ENCODE measurements around the gene ITFG1. TPM values are rescaled to one million over a fixed set of nuclear protein-coding genes. Genes with fewer than 3 reads are reported as not detected.
A peak's percentile ranks its signal among the peaks of the same experiment; 100 is the strongest.

The ITFG1 gene
- total RNA-seq, 6 experiments from 2014 or later: 29.9 to 43.8 (median 39.2) TPM

DNA sequence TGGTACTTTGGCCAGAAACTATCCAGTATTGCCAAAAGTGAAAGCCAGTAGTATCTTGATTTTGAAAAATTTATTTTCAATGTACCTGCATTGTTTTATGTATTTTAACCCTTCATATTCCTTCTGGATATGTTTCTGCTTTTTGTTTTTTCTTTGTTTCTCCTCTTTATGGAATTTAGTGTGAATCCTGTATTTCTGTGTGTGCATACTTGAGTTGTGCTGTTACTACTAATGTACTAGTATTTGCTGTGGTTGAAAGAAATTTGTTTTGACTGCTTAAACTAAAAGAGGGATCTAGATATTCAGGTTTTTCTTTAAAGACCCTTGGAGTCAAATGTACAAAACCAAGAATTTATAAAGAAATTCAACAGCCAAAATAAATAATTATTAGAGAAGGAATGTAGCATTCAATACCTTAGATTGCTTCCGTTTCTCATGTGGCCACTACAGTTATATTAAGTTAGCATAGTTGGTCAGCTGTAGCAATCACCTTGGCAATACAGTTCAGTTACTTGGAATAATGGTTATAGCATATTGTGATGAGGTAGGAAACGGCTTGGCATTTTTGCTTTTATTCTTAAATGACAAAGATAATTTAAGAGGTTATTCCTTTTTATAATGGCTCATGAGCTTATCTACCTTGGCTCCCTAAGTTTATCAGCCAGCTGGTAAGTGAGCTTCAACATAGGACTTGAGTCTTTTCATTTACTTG is 5.2 kb upstream of the ITFG1 start:
- Histone ChIP-seq H3K4me3 (no peak overlapping the region), H3K4me1 (peaks cover 0 to 11% (median 0%) of the 10 kb centered on the region in 4 donors), H3K27me3 (no peaks in the 10 kb centered on the region), H3K9me3 (no peaks in the 10 kb centered on the region), H3K27ac (no peak overlapping the region), H3K36me3 (no peaks in the 10 kb centered on the region)
- DNase-seq (no peak), ATAC-seq (no peak)
- TF ChIP-seq, protein P1, sequence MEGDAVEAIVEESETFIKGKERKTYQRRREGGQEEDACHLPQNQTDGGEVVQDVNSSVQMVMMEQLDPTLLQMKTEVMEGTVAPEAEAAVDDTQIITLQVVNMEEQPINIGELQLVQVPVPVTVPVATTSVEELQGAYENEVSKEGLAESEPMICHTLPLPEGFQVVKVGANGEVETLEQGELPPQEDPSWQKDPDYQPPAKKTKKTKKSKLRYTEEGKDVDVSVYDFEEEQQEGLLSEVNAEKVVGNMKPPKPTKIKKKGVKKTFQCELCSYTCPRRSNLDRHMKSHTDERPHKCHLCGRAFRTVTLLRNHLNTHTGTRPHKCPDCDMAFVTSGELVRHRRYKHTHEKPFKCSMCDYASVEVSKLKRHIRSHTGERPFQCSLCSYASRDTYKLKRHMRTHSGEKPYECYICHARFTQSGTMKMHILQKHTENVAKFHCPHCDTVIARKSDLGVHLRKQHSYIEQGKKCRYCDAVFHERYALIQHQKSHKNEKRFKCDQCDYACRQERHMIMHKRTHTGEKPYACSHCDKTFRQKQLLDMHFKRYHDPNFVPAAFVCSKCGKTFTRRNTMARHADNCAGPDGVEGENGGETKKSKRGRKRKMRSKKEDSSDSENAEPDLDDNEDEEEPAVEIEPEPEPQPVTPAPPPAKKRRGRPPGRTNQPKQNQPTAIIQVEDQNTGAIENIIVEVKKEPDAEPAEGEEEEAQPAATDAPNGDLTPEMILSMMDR (IDR thresholded peaks at IDR 0.05): no peak
- TF ChIP-seq POLR2A (IDR thresholded peaks at IDR 0.05): no peak
- WGBS (ENCODE audit: insufficient coverage, low coverage, low lambda C conversion rate, missing lambda C conversion rate): 74% methylated on average over 2 of the region's 2 CpGs
- intact Hi-C loops (cut with DNase I): no loop called here

DNA sequence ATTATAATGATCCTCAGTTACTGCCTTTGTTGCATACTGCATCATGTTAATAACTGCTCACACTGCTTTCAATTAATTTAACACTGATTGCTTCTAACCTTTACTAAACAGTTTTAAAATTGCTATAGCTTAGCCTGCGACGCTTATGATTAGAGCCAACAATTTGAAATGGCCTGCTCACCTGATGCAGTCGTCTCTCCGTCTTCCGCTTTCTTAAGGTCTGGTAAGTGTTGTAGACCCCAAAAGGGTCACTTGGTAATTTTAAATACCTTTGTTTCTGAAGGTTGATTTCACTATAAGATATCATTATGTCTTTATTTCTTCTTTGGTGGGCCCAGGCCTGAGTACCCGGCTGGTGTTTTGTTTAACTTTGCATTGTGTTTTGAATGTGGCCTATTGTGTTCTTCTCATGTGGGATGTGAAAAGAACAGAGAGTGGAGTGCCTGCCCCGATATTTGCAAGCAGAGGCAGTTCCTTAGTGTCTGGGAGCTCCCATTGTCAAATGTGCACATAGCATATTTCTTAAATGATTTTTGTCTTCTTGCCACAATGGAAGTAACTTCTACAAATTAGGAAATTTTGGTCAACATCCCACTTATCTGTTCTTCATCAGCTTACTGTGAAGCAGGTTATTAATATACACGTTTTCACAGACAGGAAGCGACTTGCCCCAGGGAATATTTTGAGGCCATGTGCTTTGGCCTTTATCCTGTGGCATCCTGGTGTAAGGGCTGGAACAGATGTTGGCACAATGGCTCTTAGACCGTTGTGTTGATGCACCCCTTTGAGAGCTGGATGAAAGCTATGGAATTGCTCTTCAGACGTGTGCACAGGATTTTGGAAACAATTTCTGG is 3.1 kb upstream of the ITFG1 start:
- WGBS (ENCODE audit: insufficient coverage, low coverage, low lambda C conversion rate, missing lambda C conversion rate): 76% methylated on average over 11 of the region's 11 CpGs
- ATAC-seq: no peak
- intact Hi-C loops (cut with DNase I): no loop called here
- H3K36me3 ChIP-seq: no peaks in the 10 kb centered on the region
- TF ChIP-seq POLR2A (IDR thresholded peaks at IDR 0.05): no peak
- TF ChIP-seq, protein P1 (IDR thresholded peaks at IDR 0.05): no peak
- no peaks in the 10 kb centered on the region for H3K9me3 ChIP-seq
- no peaks in the 10 kb centered on the region for H3K27me3 ChIP-seq
- H3K4me3 ChIP-seq: no peak overlapping the region
- H3K4me1 ChIP-seq: peaks cover 0 to 19% (median 0%) of the 10 kb centered on the region in 4 donors
- DNase-seq: no peak
- H3K27ac ChIP-seq: no peak overlapping the region

DNA sequence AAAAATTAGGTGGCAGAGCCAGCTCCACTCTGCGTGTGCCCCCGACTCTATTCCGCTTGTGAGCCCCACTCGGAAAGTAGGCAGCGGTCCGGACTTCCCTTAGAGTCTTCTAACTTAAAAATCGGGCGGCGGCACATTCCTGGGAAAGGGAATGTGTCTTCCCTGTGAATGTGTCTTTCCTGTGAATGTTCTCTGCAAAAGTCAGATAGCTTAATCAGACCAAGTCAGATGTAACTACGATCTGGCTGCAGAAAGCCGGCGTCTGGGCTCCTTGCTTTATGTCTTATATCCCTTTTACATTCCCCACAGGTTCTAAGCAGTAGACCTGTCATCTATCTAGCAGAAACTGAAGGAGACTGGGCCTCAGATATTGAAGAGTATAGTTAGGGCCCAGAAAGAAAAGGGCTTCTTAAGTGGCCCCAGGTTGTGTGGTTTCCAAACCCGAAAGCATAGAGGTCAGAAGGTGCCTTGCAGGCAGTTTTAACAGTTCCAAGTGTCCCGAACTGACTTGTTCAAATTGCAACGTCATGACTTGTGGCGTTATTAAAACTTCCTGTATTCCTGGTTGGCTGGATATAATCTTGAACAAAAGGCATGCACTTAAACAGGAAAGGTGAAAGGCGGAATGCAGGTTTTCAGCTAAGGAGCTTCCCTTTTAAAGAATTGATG is 869 bp upstream of the ITFG1 start:
- ATAC-seq: peak; percentile 35 to 49 (median 40)
- TF ChIP-seq POLR2A (IDR thresholded peaks at IDR 0.05): no peak
- TF ChIP-seq, protein P1 (IDR thresholded peaks at IDR 0.05): no peak
- peak overlapping the region; percentile 79 to 98 (median 83) for H3K4me3 ChIP-seq
- no peaks in the 10 kb centered on the region for H3K27me3 ChIP-seq
- peaks cover 0 to 9% (median 0%) of the 10 kb centered on the region in 4 donors for H3K36me3 ChIP-seq
- peaks cover 0 to 19% (median 0%) of the 10 kb centered on the region in 4 donors for H3K4me1 ChIP-seq
- H3K9me3 ChIP-seq: no peaks in the 10 kb centered on the region
- intact Hi-C loops (cut with DNase I): no loop called here
- peak in 1 of 3 donors; percentile 45 for DNase-seq
- H3K27ac ChIP-seq: peak overlapping the region; percentile 98 to 99 (median 99)
- WGBS (ENCODE audit: insufficient coverage, low coverage, low lambda C conversion rate, missing lambda C conversion rate): 2% methylated on average over 14 of the region's 17 CpGs

DNA sequence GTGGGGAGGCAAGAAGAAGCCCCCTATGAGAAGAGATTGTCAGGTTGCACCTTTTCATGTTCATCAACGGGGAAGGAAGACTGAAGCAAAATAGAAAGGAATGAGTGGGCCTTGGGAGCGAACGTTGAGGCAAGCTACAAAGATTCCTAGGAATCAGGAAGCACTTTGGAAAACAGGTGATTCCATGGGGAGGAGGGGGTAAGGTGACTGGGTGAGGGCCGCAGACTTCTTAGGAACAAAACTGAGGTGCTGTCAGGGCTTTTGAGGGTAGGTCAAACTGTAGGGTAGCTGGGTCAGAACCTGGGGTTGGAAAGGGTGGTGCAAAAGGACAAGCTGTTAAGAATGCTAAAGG is 528 bp downstream of the ITFG1 start:
- H3K27ac ChIP-seq: peak overlapping the region; percentile 98 to 99 (median 99)
- peak overlapping the region; percentile 79 to 98 (median 83) for H3K4me3 ChIP-seq
- no peaks in the 10 kb centered on the region for H3K27me3 ChIP-seq
- intact Hi-C loops (cut with DNase I): no loop called here
- ATAC-seq (no peak), DNase-seq (no peak)
- H3K36me3 ChIP-seq: peaks cover 0 to 14% (median 0%) of the 10 kb centered on the region in 4 donors
- TF ChIP-seq, protein P1 (IDR thresholded peaks at IDR 0.05): no peak
- no peak for TF ChIP-seq POLR2A (IDR thresholded peaks at IDR 0.05)
- WGBS (ENCODE audit: insufficient coverage, low coverage, low lambda C conversion rate, missing lambda C conversion rate): 2% methylated on average over 4 of the region's 4 CpGs
- H3K9me3 ChIP-seq: no peaks in the 10 kb centered on the region
- H3K4me1 ChIP-seq: peaks cover 0 to 19% (median 0%) of the 10 kb centered on the region in 4 donors

Data from right lobe of liver (tissue), 6 donors.